Activated CD4-positive, alpha-beta T cell treated with anti-CD3 and anti-CD28 coated beads, Interleukin-2, amount 10 ng/mL, durations not matched to agents 7 days and 5 days (primary cell): ENCODE results near the gene NRIP3. TPM values are rescaled to one million over a fixed set of nuclear protein-coding genes. Genes with fewer than 3 reads are reported as not detected.

Experiments used
- CTCF ChIA-PET: fragments of 350-600 bp; sonication (Branson Sonifier 250); formaldehyde crosslinking; loops from one replicate; lab custom pipeline; 2021; ENCODE audit warnings: antibody characterized with exemption; lab: Charles Lee
- POLR2A ChIA-PET: fragments of 350-600 bp; sonication (Branson Sonifier 250); formaldehyde crosslinking; loops from one replicate; lab custom pipeline; 2021; ENCODE audit warnings: antibody characterized with exemption; lab: Charles Lee
- DNase-seq: peaks from one replicate; pipeline ENCODE4 v3.0.0-alpha.2; 2020
- H3K27ac Mint-ChIP-seq: one replicate; pipeline ENCODE4 v1.8.0; 2021; ENCODE audit warnings: mild to moderate bottlenecking, moderate library complexity, mixed read lengths
- H3K27me3 Mint-ChIP-seq: one replicate; pipeline ENCODE4 v1.8.0; 2021; ENCODE audit warnings: mixed read lengths
- H3K36me3 Mint-ChIP-seq: one replicate; pipeline ENCODE4 v1.8.0; 2021; ENCODE audit warnings: low read depth, mixed read lengths
- H3K4me1 Mint-ChIP-seq: one replicate; pipeline ENCODE4 v1.8.0; 2021; ENCODE audit warnings: mixed read lengths
- H3K4me3 Mint-ChIP-seq: one replicate; pipeline ENCODE4 v1.8.0; 2021; ENCODE audit warnings: mild to moderate bottlenecking, moderate library complexity, mixed read lengths
- H3K9me3 Mint-ChIP-seq: one replicate; pipeline ENCODE4 v1.8.0; 2021; ENCODE audit warnings: mixed read lengths
- total RNA-seq, 2 experiments: library from RNA; stranded (reverse); gene quantifications; one replicate each; pipeline ENCODE4 v1.2.3, GENCODE V29; 2021

NRIP3 gene
- total RNA-seq, 2 experiments from 2014 or later, result 0.62 to 0.75 TPM

DNA sequence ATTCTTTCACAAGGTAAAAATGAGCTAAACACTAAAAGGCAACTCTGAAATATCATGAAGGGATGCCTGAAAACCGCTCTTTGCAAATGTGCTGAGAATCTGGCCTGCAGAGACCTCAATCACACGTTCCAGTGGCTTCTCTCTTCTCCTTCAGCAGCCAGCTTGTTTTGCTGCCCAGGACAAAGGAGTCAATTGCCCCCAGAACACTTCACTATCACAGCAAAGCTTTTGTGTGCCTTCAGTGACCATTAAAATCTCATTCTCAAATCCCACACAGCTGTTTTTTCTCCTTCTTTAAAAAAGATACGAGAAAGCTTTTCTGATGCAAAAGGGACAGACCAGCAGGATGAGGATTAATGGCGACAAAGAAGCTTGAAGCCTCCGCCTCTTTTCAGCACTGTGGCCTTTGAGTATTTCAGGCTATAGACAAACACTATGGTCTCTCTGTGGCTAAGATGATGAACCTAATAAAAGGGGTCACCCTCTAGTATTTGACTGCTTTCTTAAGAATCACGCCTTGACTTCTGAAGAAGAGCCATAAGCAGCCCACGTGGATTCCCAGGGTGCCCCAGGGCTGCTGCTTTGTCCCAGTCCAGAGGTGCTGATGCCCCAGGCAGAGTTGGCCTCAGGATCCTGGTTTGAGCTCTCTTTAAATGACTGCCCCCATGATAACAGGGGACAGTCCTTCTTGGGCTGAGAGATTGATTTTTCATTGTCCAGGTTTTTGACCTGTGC, 33.4 kb upstream of the NRIP3 start:
- Mint-ChIP-seq H3K4me1 (no peaks in the 10 kb centered on the region), H3K27ac (no peak overlapping the region), H3K27me3 (peaks cover 15% of the 10 kb centered on the region), H3K36me3 (no peaks in the 10 kb centered on the region), H3K9me3 (no peaks in the 10 kb centered on the region), H3K4me3 (no peak overlapping the region)
- no peak for DNase-seq
- ChIA-PET CTCF (interaction anchor here (1.1 to 2.1 kb wide), 6 partner anchors 10 to 59 kb away, joined by 3 to 6 read pairs (median 4); no protein-coding TSS in a partner anchor), POLR2A (no interaction called here)

DNA sequence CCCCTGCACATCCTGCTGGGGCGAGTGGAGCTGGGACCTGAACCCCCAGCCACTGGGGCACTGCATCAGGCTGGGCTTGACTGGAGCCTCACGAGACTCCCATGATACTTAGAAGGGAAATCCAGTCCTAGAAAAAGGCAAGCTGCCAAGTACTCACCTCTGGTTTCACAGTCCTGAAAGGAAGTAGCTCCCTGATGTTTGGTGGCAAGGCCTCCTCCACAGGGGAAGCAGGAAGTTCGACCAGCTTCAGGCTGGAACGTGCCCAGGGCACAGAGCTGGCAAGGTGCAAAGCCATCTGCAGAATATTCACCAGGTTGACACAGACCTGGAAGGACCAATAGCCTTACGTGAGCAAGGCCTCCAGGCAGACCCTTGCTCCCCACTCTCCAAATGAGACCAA, 26.8 kb upstream of the NRIP3 start:
- POLR2A ChIA-PET, result no interaction called here
- CTCF ChIA-PET, result interaction anchor here (0.8 kb wide), 1 partner anchor 8 kb away, joined by 3 read pairs; no protein-coding TSS in a partner anchor
- Mint-ChIP-seq H3K27ac (no peak overlapping the region), H3K36me3 (no peaks in the 10 kb centered on the region), H3K4me1 (no peaks in the 10 kb centered on the region), H3K27me3 (peaks cover 2% of the 10 kb centered on the region), H3K9me3 (no peaks in the 10 kb centered on the region), H3K4me3 (no peak overlapping the region)
- no peak for DNase-seq

DNA sequence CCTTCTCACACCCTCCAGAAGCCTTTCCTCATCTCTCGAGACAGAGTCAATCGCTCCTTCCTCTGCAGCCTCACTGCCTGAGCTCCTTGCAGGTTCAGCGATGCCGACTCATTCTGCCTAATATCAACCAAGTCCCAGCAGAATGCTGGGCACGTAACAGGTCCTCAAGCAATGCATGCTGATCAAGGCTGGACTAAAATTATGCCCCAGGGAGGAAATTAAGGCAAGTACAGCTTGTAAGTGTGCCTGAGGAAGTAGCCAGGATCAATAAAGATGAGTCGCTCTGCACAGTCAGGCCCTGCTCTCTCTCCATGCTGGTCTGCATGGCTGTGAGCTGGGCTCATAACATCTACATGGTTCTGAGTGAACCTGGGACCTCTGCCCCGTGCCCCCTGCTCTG, 25.6 kb upstream of the NRIP3 start:
- Mint-ChIP-seq H3K9me3 (no peaks in the 10 kb centered on the region), H3K27me3 (peaks cover 5% of the 10 kb centered on the region), H3K4me1 (no peaks in the 10 kb centered on the region), H3K4me3 (no peak overlapping the region), H3K27ac (no peak overlapping the region), H3K36me3 (no peaks in the 10 kb centered on the region)
- no peak for DNase-seq
- POLR2A ChIA-PET, result no interaction called here
- CTCF ChIA-PET, result interaction anchor here (1.2 to 3.5 kb wide), 2 partner anchors 14 to 40 kb away, joined by 3 to 19 read pairs; no protein-coding TSS in a partner anchor

DNA sequence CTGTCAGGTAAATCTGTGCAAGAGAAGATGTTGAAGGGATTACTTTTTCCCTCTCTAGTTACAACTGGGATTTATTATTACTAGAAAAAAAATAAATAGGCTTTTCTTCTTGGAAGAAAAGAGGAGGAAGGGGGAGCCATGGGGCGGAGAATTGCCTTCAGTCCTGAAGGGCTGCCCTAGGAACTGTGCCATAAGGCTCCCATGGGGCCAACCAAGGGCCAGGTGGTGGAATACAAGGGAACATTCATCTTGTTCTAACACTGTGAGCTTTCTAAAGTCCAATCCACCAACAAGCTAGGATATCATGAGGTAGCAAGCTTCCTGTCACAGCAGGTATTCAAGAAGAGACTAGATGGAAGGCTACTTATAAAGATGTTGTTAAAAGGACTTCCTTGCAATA, 24.8 kb upstream of the NRIP3 start:
- CTCF ChIA-PET, result interaction anchor here (1.2 to 3.5 kb wide), 4 partner anchors 13 to 39 kb away, joined by 3 to 19 read pairs (median 3); no protein-coding TSS in a partner anchor

DNA sequence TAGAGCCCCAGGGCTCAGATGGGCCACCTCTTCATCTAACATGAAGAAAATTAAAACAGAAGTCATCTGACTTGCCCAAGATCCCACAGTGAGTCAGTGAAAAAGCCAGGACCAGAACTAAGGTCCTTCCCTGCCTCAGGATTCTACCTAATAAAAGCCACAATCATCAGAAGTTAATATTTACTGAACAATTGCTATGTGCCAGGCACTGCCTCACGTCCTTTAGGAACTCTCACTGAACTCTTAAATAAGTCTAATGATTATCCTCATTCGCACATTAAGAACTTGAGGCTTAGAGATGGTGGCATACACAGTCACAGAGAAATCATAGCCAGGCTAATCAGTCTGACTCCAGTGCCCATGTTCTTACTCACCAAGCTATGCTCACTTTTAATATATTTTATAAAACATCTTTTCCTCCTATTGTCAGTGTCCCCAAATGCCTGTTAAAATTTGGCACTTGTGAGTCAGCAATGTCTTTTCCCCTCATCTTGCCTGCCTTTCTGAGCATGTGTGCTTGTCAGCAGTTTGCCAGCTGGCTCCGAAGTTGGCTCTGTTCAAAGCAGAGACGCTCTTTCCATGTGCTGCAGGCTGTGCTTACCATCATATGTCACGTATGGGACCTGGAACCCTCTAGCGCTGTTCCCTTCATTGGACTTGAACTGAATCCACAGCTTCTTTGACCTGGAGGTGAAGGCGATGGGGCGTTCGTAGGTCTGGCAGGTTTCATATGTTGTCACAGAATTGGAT, 21.5 kb upstream of the NRIP3 start:
- ChIA-PET POLR2A (no interaction called here), CTCF (interaction anchor here (0.9 to 2.6 kb wide), 3 partner anchors 9 to 112 kb away, joined by 3 to 9 read pairs (median 4); no protein-coding TSS in a partner anchor)
- peaks cover 16% of the 10 kb centered on the region for H3K27me3 Mint-ChIP-seq
- no peak for DNase-seq
- H3K36me3 Mint-ChIP-seq, result no peaks in the 10 kb centered on the region
- no peak overlapping the region for H3K27ac Mint-ChIP-seq
- H3K9me3 Mint-ChIP-seq, result no peaks in the 10 kb centered on the region
- H3K4me3 Mint-ChIP-seq, result no peak overlapping the region
- peaks cover 10% of the 10 kb centered on the region for H3K4me1 Mint-ChIP-seq

More for the DNA sequence above, 24.8 kb upstream of the NRIP3 start:
- Mint-ChIP-seq H3K27me3 (peaks cover 6% of the 10 kb centered on the region), H3K36me3 (no peaks in the 10 kb centered on the region), H3K27ac (no peak overlapping the region), H3K4me1 (no peaks in the 10 kb centered on the region), H3K9me3 (no peaks in the 10 kb centered on the region), H3K4me3 (no peak overlapping the region)
- POLR2A ChIA-PET, result interaction anchor here (0.6 kb wide), 1 partner anchor 306 kb away, joined by 3 read pairs; no protein-coding TSS in a partner anchor
- no peak for DNase-seq

DNA sequence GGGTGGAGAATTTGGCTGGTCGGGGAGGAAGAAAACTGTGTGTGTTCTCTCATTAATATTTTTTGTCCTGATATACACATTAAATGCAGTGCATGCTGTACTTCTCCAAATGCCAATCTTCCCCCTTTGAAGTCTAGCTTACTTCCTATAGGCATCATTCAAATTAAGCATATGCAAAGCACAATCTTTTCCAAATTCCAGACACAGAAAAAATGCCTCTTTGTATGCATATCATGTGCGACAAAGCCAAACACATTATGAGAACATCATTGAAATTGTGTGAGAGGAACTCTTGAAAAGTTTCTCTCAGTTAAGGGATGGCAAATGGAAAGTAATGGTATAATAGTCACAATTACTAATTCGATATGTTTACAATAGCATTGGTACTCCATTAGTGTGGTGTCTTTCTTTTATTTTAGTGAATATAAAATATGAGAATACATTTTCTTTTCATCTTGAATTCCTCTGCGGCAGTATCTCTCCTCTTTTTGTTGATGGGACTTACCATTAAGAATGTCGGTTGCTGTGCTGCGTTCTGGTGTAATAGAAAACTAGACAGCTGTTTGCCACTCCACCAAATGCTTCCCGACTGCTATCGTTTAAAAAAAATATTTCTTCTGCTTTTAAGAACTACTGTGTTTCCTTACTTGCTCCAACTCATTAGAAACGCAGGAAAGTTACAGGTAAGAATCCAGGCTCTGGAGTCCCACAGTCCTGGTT, 19.3 kb upstream of the NRIP3 start:
- H3K27ac Mint-ChIP-seq, result no peak overlapping the region
- ChIA-PET POLR2A (no interaction called here), CTCF (interaction anchor here (0.7 to 2.6 kb wide), 5 partner anchors 7 to 144 kb away, joined by 3 to 9 read pairs (median 3); partner anchors contain the start of gene NRIP3)
- H3K4me1 Mint-ChIP-seq, result peaks cover 17% of the 10 kb centered on the region
- peaks cover 13% of the 10 kb centered on the region for H3K27me3 Mint-ChIP-seq
- H3K36me3 Mint-ChIP-seq, result no peaks in the 10 kb centered on the region
- no peaks in the 10 kb centered on the region for H3K9me3 Mint-ChIP-seq
- DNase-seq, result no peak
- no peak overlapping the region for H3K4me3 Mint-ChIP-seq

DNA sequence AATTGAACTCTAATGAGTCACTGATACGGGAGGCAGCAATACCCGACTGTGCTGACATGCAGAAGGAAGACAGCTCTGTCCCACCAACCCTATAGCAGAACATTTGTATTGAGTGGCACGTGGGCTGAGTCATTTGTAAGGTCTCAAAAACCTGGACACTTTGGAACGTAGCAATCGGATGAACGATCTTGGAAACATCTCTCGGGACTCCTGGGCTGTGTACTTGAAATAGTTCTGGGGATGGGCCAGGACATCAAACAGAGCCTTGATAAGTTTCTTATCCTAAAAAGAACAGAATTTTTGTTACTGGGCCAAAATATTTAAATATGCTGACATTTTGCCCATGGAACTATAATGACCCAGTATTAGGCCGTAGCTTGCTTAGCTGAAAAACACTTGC, 17.1 kb upstream of the NRIP3 start:
- Mint-ChIP-seq H3K4me1 (peaks cover 39% of the 10 kb centered on the region), H3K27me3 (peaks cover 13% of the 10 kb centered on the region), H3K9me3 (no peaks in the 10 kb centered on the region), H3K27ac (no peak overlapping the region), H3K4me3 (no peak overlapping the region), H3K36me3 (no peaks in the 10 kb centered on the region)
- ChIA-PET CTCF (no interaction called here), POLR2A (no interaction called here)
- DNase-seq, result no peak

DNA sequence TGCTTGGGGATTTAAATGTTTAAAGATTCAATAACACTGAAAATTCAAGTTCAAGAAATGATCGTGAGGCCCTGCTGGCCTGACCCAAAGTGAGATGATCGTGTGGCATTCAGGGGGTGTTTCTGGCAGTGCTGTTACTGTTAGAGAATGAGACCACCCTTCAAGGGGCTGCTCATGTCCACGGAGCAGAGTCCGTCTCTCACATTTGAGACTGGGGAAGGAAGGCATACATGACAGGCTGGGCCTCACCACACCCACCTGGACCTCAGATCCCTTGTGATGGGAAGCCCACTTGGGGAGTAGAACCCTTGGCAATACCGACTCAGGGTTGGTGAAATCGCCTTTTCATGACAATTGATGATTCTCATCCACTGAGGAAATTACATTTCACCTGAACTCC, 16.1 kb upstream of the NRIP3 start:
- peaks cover 13% of the 10 kb centered on the region for H3K27me3 Mint-ChIP-seq
- H3K27ac Mint-ChIP-seq, result no peak overlapping the region
- no peaks in the 10 kb centered on the region for H3K36me3 Mint-ChIP-seq
- H3K9me3 Mint-ChIP-seq, result no peaks in the 10 kb centered on the region
- DNase-seq, result no peak
- POLR2A ChIA-PET, result no interaction called here
- H3K4me1 Mint-ChIP-seq, result peaks cover 41% of the 10 kb centered on the region
- CTCF ChIA-PET, result interaction anchor here (0.9 kb wide), 1 partner anchor 118 kb away, joined by 3 read pairs; no protein-coding TSS in a partner anchor
- no peak overlapping the region for H3K4me3 Mint-ChIP-seq

DNA sequence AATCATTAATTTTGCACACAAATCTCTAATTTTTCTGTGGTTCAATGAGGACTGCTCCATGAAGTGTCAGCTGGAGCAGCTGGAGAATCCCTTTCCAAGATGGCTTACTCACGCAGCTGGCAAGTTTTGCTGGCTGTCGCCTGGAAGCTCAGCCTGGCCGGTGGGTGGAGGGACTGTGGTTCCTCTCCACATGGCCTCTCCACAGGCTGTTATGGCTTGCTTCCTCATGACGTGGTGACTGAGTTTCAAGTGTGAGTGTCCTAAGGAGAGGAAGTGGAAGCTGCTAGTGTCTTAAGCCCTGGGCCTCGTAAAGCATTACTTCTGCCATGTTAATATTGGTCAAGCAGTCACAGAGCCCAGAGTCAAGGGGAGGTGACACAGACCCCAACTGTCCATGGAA, 14.0 kb upstream of the NRIP3 start:
- POLR2A ChIA-PET, result no interaction called here
- H3K4me1 Mint-ChIP-seq, result peaks cover 40% of the 10 kb centered on the region

DNA sequence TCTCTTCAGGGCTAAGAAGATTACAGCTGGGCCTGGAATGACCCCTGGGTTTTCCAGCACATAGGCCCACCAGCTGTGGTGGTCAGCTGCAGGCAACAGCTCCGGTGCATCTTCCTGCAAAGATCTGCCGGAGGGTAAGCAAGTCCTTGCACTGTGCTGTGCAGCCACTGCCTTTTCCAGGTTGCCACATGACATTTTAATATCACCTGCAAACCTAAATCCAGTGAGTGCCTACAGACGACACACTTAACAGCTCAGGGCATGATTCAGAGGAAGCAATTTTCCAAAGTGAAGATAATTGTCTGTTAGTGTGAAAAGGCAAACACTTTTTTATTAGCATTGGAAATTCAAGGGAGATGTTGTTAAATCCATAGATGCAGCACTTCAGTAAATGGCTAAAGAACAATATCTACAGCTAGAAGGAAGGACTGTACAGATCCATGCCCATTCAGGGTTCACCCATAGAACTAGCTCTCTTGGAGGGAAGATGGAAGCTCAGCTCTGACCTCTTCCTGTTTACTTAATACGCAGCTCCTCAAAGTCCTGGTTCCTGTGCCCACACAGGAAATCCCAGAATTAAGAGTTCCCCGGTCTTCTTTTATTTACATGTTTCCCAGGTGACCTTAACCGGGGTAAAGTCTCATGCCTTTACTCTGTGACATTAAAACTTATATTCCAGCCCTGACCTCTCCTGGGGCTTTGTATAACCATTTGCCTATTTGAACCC, 13.3 kb upstream of the NRIP3 start:
- peak overlapping the region; percentile 48 for H3K27ac Mint-ChIP-seq
- H3K4me3 Mint-ChIP-seq, result no peak overlapping the region
- ChIA-PET CTCF (interaction anchor here (0.6 to 4.4 kb wide), 10 partner anchors 8 to 486 kb away, joined by 3 to 29 read pairs (median 4); no protein-coding TSS in a partner anchor), POLR2A (no interaction called here)
- H3K9me3 Mint-ChIP-seq, result no peaks in the 10 kb centered on the region
- H3K4me1 Mint-ChIP-seq, result peaks cover 34% of the 10 kb centered on the region
- peaks cover 4% of the 10 kb centered on the region for H3K27me3 Mint-ChIP-seq
- DNase-seq, result no peak
- no peaks in the 10 kb centered on the region for H3K36me3 Mint-ChIP-seq

More for the DNA sequence above, 14.0 kb upstream of the NRIP3 start:
- H3K27me3 Mint-ChIP-seq, result peaks cover 11% of the 10 kb centered on the region
- no peaks in the 10 kb centered on the region for H3K36me3 Mint-ChIP-seq
- CTCF ChIA-PET, result interaction anchor here (0.6 to 4.4 kb wide), 4 partner anchors 120 to 486 kb away, joined by 3 to 29 read pairs (median 4); no protein-coding TSS in a partner anchor
- no peaks in the 10 kb centered on the region for H3K9me3 Mint-ChIP-seq
- no peak for DNase-seq
- H3K4me3 Mint-ChIP-seq, result no peak overlapping the region
- peak overlapping the region; percentile 48 for H3K27ac Mint-ChIP-seq

DNA sequence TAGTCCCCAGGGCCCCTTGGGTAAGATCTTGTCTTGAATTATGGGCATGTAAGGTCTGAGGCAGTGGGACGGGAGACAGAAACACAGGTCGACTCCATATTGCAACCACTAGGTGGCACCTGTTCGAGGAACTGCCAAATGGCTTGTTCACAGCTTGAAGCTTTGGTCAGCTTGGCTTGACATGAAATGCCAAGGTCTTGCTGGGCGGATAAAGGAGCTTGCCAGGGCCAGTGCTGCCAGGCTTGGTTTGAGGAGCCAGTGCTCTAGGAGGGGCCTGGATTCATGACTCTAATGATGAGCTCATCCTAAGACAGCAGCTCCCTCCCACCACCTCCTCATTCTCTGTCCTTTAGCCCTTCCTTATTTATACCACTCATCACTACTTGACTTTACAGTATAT, 11.9 kb upstream of the NRIP3 start:
- POLR2A ChIA-PET, result no interaction called here
- Mint-ChIP-seq H3K27me3 (peaks cover 11% of the 10 kb centered on the region), H3K36me3 (no peaks in the 10 kb centered on the region), H3K4me1 (peaks cover 31% of the 10 kb centered on the region), H3K9me3 (no peaks in the 10 kb centered on the region), H3K27ac (no peak overlapping the region), H3K4me3 (no peak overlapping the region)
- CTCF ChIA-PET, result interaction anchor here (0.8 to 4.4 kb wide), 19 partner anchors 9 to 445 kb away, joined by 3 to 29 read pairs (median 4); partner anchors contain the start of genes IPO7, NRIP3 and ZNF143
- DNase-seq, result peak; percentile 69
